Naive B cell (primary cell): Measurements from ENCODE around the gene LILRB4. TPM values are rescaled to one million over a fixed set of nuclear protein-coding genes. Genes with fewer than 3 reads are reported as not detected.
"Not testable (repeated sequence)": the region's sequence is repeated elsewhere in the genome, so short reads cannot be mapped to it uniquely, and the experiment has no call there.

Experiments
- ATAC-seq, 2 donors: fragments of 150-1000 bp; cut with Tn5 transposase; 2 replicates each; pipeline ENCODE4 v1.10.0; 2021; ENCODE audit warnings: low read depth in 2 of 2, mild to moderate bottlenecking in 2 of 2, moderate library complexity in 2 of 2
- DNase-seq: peaks from one replicate; pipeline ENCODE4 v3.0.0; 2022
- H3K27ac Mint-ChIP-seq, 6 donors: one replicate each; pipeline ENCODE4 v1.8.0; 2020 to 2022; ENCODE audit warnings: mild to moderate bottlenecking in 6 of 6, mixed read lengths in 6 of 6, moderate library complexity in 5 of 6, inconsistent platforms in 2 of 6
- H3K27me3 Mint-ChIP-seq, 3 donors: one replicate each; pipeline ENCODE4 v1.8.0; 2021 to 2022; ENCODE audit warnings: mixed read lengths in 3 of 3, mild to moderate bottlenecking in 1 of 3
- H3K36me3 Mint-ChIP-seq, 2 donors: one replicate each; pipeline ENCODE4 v1.8.0; 2020 to 2022; ENCODE audit warnings: mixed read lengths in 2 of 2, inconsistent platforms in 1 of 2, mild to moderate bottlenecking in 1 of 2
- H3K4me1 Mint-ChIP-seq, 3 donors: one replicate each; pipeline ENCODE4 v1.8.0; 2020 to 2022; ENCODE audit warnings: mixed read lengths in 3 of 3, inconsistent platforms in 1 of 3, mild to moderate bottlenecking in 1 of 3, moderate library complexity in 1 of 3
- H3K4me3 Mint-ChIP-seq, 8 donors: one replicate each; pipeline ENCODE4 v1.8.0; 2020 to 2022; ENCODE audit warnings: mild to moderate bottlenecking in 8 of 8, mixed read lengths in 8 of 8, moderate library complexity in 8 of 8, inconsistent platforms in 2 of 8
- H3K9me3 Mint-ChIP-seq, 7 donors: one replicate each; pipeline ENCODE4 v1.8.0; 2020 to 2022; ENCODE audit warnings: mixed read lengths in 7 of 7, mild to moderate bottlenecking in 5 of 7, inconsistent platforms in 2 of 7, moderate library complexity in 1 of 7
- polyA plus RNA-seq, 6 donors: library from polyadenylated mRNA; unstranded; fragments of 300-500 nt; fragmentation: Illumina TruSeq; gene quantifications; one replicate each; pipeline ENCODE4 v1.2.3, GENCODE V29; 2021; ENCODE audit warnings: low read depth in 6 of 6

The LILRB4 gene
- polyA plus RNA-seq, result under 1 TPM in 2 of 6 donors, not detected in 4; 0.16 to 0.48 TPM

DNA sequence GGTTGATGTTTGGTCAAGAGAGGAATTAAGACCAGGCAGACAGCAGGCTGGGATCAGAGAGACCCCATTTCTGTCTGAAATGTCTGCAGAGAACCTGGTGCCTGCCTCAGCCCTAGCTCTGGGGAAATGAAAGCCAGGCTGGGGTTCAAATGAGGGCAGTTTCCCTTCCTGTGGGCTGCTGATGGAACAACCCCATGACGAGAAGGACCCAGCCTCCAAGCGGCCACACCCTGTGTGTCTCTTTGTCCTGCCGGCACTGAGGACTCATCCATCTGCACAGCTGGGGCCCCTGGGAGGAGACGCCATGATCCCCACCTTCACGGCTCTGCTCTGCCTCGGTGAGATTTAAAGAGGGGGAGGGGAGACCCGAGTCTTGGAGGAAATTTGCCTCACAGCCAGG, at the start of gene LILRB4:
Gene LILRB4, plus strand, starts transcription at position 256 of the 400 bp plus-strand sequence. Its CDS starts 49 bp downstream, at position 305.
- peak in 1 of 2 donors; percentile 40 for ATAC-seq

DNA sequence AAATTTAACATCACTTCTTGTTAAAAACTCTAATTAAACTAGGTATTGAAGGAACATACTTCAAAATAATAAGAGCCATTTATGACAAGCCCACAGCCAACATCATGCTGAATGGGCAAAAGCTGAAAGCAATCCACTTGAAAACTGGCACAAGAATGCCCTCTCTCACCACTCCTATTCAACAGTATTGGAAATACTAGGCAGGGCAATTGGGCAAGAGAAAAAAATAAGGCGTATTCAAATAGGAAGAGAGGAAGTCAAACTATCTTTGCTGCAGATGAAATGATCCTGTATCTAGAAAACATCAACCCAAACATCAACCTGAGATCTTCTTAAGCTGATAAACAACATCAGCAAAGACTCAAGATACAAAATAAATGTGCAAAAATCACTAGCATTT, 48.1 kb upstream of the LILRB4 start:
- DNase-seq (no peak), ATAC-seq (no peak)
- peaks cover 0 to 4% (median 0%) of the 10 kb centered on the region in 7 donors for H3K9me3 Mint-ChIP-seq
- peak overlapping the region in 7 of 8 donors; percentile 10 to 98 (median 36) for H3K4me3 Mint-ChIP-seq
- H3K27me3 Mint-ChIP-seq, result no peaks in the 10 kb centered on the region
- H3K4me1 Mint-ChIP-seq, result peaks cover 62 to 72% (median 64%) of the 10 kb centered on the region in 3 donors
- H3K27ac Mint-ChIP-seq, result peak overlapping the region in 3 of 6 donors; percentile 77 to 79 (median 78)
- H3K36me3 Mint-ChIP-seq, result no peaks in the 10 kb centered on the region

More for the DNA sequence above, at the start of gene LILRB4:
- Mint-ChIP-seq H3K27ac (peak within 1 kb of the TSS in 5 of 6 donors; percentile 23 to 80 (median 51)), H3K4me3 (peak within 1 kb of the TSS; percentile 1 to 83 (median 60)), H3K36me3 (peaks cover 0 to under 1% of the 10 kb centered on the region in 2 donors), H3K27me3 (peaks cover 0 to 15% (median 0%) of the 10 kb centered on the region in 3 donors), H3K9me3 (peaks cover 0 to 9% (median 4%) of the 10 kb centered on the region in 7 donors), H3K4me1 (peaks cover 21 to 36% (median 34%) of the 10 kb centered on the region in 3 donors)
- DNase-seq, result no peak

DNA sequence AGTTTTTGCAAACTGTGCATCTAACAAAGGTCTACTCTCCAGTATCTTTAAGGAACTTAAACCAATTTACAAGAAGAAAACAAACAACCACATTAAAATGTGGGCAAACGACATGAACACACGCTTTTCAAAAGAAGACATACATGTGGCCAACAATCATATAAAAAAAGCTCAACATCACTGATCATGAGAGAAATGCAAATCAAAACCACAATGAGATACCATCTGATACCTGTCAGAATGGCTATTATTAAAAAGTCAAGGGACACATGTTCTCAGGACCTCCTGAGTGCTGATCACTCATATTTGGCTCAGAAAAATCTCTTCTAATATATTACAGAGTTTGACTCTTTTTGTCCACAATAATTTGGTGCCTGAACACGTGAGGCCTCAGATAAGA, 46.7 kb upstream of the LILRB4 start:
- H3K27ac Mint-ChIP-seq, result peak overlapping the region; percentile 90 to 99 (median 98)
- H3K27me3 Mint-ChIP-seq, result no peaks in the 10 kb centered on the region
- peak overlapping the region; percentile 90 to 100 (median 96) for H3K4me3 Mint-ChIP-seq
- DNase-seq (peak; percentile 59), ATAC-seq (peak; percentile 66 to 70)
- peaks cover 0 to 4% (median 0%) of the 10 kb centered on the region in 7 donors for H3K9me3 Mint-ChIP-seq
- no peaks in the 10 kb centered on the region for H3K36me3 Mint-ChIP-seq
- peaks cover 62 to 79% (median 66%) of the 10 kb centered on the region in 3 donors for H3K4me1 Mint-ChIP-seq

DNA sequence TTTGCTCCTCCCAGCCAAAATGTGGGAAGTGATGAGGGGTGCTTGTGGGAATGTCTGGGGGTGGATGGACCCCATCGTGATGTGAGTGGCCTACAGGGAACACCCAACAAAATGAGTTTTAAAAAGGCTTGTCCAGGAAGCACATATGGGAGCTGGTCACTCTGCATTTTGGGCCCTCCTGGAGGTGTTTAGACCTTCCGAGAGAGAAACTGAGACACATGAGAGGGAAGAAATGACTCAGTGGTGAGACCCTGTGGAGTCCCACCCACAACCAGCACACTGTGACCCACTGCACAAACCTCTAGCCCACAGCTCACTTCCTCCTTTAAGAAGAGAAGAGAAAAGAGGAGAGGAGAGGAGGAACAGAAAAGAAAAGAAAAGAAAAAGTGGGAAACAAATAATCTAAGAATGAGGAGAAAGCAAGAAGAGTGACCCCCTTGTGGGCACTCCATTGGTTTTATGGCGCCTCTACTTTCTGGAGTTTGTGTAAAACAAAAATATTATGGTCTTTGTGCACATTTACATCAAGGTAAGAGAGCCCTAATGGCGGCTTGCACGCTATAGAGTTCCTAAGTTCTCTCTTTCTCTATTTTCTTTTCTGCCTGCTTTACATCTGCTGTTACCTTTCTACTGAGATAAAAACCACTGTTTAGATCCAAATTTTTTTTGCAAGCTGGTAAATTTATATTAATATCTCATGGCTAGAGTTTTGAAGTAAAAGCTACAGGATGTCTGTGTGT, 45.8 kb upstream of the LILRB4 start:
- peak overlapping the region; percentile 90 to 99 (median 98) for H3K27ac Mint-ChIP-seq
- peak; percentile 51 for DNase-seq
- ATAC-seq, result peak; percentile 67 to 72
- H3K4me3 Mint-ChIP-seq, result peak overlapping the region; percentile 90 to 100 (median 96)
- H3K9me3 Mint-ChIP-seq, result peaks cover 0 to 4% (median 0%) of the 10 kb centered on the region in 7 donors
- H3K4me1 Mint-ChIP-seq, result peaks cover 62 to 80% (median 69%) of the 10 kb centered on the region in 3 donors
- H3K27me3 Mint-ChIP-seq, result no peaks in the 10 kb centered on the region
- H3K36me3 Mint-ChIP-seq, result peaks cover 0 to 7% of the 10 kb centered on the region in 2 donors

DNA sequence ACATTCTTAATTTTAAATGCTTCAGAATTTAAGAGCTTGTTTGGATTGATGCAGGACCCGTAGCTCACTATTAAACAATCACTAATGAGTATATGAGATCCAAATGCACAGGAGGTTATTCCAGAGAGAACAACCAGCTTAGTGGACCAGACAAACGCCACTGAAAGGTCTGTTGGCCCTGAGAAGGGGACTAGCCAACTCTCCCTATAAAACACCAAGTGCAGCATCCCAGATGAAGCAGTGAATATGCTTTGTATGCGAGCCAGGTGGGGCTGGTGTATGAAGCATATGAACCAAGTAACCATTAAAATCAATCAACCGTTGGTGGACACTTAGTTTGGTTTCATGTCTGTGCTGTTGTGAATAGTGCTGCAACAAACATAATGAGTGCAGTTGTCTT, 42.3 kb upstream of the LILRB4 start:
- H3K36me3 Mint-ChIP-seq, result peaks cover 0 to 9% of the 10 kb centered on the region in 2 donors
- ATAC-seq, result no peak
- DNase-seq, result no peak
- no peaks in the 10 kb centered on the region for H3K27me3 Mint-ChIP-seq
- H3K4me1 Mint-ChIP-seq, result peaks cover 55 to 82% (median 73%) of the 10 kb centered on the region in 3 donors
- H3K27ac Mint-ChIP-seq, result peak overlapping the region in 4 of 6 donors; percentile 49 to 78 (median 74)
- H3K4me3 Mint-ChIP-seq, result peak overlapping the region; percentile 21 to 95 (median 74)
- H3K9me3 Mint-ChIP-seq, result peaks cover 0 to 2% (median 0%) of the 10 kb centered on the region in 7 donors

DNA sequence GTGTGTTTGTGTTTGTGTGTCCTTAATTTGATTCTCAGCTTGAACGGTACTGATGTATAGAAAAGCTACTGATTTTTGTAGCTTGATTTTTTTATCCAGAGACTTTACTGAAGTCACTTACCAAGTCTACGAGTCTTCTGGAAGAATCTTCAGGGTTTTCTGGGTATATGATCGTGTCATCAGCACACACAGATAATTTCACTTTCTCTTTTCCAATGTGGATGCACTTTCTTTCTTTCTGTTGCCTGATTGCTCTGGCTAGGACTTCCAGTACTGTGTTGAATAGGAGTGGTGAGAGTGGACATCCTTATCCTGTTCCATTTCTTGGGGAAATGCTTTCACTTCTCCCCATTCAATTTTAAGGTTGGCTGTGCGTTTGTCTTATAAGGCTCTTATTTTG, 40.4 kb upstream of the LILRB4 start:
- Mint-ChIP-seq H3K9me3 (peaks cover 0 to 4% (median 0%) of the 10 kb centered on the region in 7 donors), H3K27me3 (no peaks in the 10 kb centered on the region)

DNA sequence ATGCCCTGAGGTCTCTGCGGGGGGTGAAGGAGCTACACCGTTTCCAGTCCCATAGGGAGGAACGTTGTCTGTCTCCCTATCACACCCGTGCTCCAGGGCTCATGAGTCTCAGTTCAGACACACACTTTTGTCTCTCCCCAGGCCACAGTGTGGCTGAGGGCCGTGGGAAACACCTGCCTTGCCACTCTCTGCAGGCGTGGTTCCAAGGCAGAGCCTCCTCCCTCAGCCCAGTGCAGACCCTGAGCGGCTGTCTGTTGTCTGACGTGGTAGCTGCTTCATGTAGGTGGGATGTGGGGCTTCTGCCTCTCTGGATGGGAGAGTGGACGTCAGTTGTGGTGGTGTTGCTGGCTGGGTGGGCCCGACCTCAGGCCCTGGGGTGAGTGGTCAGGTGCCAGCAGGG, 38.6 kb upstream of the LILRB4 start:
- not testable (repeated sequence) for H3K9me3 Mint-ChIP-seq, H3K27me3 Mint-ChIP-seq
- Mint-ChIP-seq H3K36me3 (peaks cover 23 to 27% of the 10 kb centered on the region in 2 donors), H3K4me1 (peaks cover 63 to 92% (median 86%) of the 10 kb centered on the region in 3 donors), H3K4me3 (peak overlapping the region; percentile 78 to 95 (median 86)), H3K27ac (peak overlapping the region; percentile 85 to 98 (median 97))
- ATAC-seq (peak; percentile 53 to 62), DNase-seq (peak; percentile 37)

More for the DNA sequence above, 40.4 kb upstream of the LILRB4 start:
- no peak for ATAC-seq
- Mint-ChIP-seq H3K27ac (peak overlapping the region; percentile 72 to 97 (median 86)), H3K36me3 (peaks cover 11 to 22% of the 10 kb centered on the region in 2 donors), H3K4me3 (peak overlapping the region; percentile 64 to 95 (median 80)), H3K4me1 (peaks cover 53 to 83% (median 72%) of the 10 kb centered on the region in 3 donors)
- no peak for DNase-seq

DNA sequence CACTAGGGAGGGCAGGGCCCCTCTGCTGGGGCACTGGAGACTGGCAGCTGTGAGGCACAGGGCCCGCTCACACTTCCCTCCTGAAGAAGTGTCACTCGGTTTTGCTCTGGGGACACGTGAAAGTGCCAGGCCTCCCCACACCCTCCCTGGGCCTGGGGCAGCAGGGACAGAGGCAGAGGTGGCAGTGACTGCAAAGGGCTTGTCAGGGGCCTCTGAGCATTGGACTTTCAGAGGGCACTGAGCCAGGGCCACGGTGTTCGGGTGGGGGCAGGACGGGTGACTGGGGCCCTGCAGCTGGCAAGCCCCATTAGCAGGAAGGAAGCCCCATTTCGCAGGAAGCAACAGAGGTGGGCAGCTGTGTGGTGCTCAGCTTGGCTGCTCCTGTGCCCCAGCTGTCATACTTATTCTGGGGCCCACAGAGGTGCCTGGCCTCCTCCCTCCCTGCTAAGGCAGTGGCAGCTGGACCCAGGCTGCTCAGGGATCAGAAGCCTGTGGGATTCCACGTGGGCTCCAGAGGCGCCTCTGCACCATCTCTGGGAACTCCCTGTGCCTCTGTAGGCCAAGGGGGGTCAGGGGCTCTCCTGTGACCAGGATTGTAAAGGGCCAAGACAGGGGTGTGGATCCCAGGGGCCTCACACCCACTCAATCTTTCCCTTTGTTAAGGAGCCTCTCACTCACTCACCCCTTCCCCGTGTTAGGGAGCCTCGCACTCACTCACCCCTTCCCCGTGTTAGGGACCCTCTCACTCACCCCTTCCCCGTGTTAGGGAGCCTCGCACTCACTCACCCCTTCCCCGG, 37.7 kb upstream of the LILRB4 start:
- Mint-ChIP-seq H3K4me1 (peaks cover 70 to 97% (median 90%) of the 10 kb centered on the region in 3 donors), H3K36me3 (peaks cover 27 to 29% of the 10 kb centered on the region in 2 donors), H3K4me3 (peak overlapping the region; percentile 78 to 95 (median 86)), H3K27ac (peak overlapping the region; percentile 92 to 98 (median 97))
- ATAC-seq, result peak; percentile 82 to 84
- H3K27me3 Mint-ChIP-seq, H3K9me3 Mint-ChIP-seq: not testable (repeated sequence)
- peak; percentile 64 for DNase-seq

DNA sequence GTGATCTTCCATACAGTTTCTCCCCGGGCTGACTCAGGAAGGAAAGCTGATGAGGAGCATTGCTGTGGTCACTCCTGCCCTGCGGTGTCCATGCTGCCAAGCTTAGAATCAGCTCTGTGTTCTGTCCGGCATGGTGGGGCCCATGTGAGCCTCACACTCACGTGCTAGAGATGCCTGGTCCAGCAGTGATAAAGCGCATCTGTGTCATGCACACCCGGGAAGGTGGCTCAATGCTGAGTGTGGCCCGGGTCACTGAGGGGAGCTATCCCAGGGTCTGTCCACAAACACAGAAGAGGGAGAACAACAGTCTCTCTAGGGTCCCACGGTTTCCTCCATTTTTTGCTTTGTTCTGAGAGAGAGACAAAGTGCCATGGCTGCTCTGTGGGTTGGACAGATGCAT, 36.0 kb upstream of the LILRB4 start:
- peaks cover 22 to 32% of the 10 kb centered on the region in 2 donors for H3K36me3 Mint-ChIP-seq
- DNase-seq (no peak), ATAC-seq (no peak)
- peak overlapping the region in 4 of 8 donors; percentile 2 to 72 (median 48) for H3K4me3 Mint-ChIP-seq
- H3K9me3 Mint-ChIP-seq, result peaks cover 0 to 5% (median 0%) of the 10 kb centered on the region in 7 donors
- peaks cover 74 to 98% (median 97%) of the 10 kb centered on the region in 3 donors for H3K4me1 Mint-ChIP-seq
- H3K27ac Mint-ChIP-seq, result peak overlapping the region; percentile 88 to 97 (median 92)
- H3K27me3 Mint-ChIP-seq, result no peaks in the 10 kb centered on the region

DNA sequence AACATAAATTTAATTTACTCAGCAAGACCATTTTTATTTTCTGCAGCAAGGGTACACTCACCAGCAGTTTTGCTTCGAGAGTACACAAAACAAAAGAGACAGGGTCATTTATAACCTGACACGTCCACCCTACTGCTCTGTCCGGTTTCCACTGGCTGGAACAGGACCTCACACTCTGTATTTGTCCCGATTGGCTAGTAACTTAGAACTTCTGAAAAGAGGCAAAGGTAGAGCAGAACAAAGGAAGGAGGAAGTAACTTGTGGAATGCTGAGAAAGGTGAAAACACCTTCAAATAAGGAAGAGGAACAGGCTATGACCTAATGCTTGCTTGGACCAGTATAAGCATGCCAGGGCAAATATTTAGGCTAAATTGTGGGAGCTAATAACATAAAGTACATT, 34.9 kb upstream of the LILRB4 start:
- not testable (repeated sequence) for H3K9me3 Mint-ChIP-seq, H3K27me3 Mint-ChIP-seq, DNase-seq, ATAC-seq
- Mint-ChIP-seq H3K4me3 (peak overlapping the region in 5 of 8 donors; percentile 30 to 65 (median 51)), H3K4me1 (peaks cover 66 to 94% (median 91%) of the 10 kb centered on the region in 3 donors), H3K36me3 (peaks cover 18 to 32% of the 10 kb centered on the region in 2 donors), H3K27ac (peak overlapping the region; percentile 61 to 94 (median 88))

DNA sequence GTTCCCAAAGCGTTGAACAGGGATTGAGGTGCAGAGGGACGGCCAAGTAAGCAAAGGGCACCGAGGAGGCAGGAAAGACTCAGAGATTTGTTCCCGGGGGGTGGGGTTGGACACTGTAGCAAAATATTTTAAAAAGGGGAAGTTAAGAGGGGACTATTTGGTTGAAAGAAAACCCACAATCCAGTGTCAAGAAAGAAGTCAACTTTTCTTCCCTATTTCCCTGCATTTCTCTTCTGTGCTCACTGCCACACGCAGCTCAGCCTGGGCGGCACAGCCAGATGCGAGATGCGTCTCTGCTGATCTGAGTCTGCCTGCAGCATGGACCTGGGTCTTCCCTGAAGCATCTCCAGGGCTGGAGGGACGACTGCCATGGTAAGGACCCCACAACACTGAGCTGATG, 32.5 kb upstream of the LILRB4 start, which contains the start of gene LILRB1:
Gene LILRB1, plus strand, starts transcription at position 223 of the 400 bp plus-strand sequence. CDS start 590 bp downstream, outside the sequence.
- H3K27me3 Mint-ChIP-seq, result not testable (repeated sequence)
- Mint-ChIP-seq H3K4me1 (peaks cover 56 to 70% (median 69%) of the 10 kb centered on the region in 3 donors), H3K27ac (peak within 1 kb of the TSS; percentile 85 to 95 (median 92))

DNA sequence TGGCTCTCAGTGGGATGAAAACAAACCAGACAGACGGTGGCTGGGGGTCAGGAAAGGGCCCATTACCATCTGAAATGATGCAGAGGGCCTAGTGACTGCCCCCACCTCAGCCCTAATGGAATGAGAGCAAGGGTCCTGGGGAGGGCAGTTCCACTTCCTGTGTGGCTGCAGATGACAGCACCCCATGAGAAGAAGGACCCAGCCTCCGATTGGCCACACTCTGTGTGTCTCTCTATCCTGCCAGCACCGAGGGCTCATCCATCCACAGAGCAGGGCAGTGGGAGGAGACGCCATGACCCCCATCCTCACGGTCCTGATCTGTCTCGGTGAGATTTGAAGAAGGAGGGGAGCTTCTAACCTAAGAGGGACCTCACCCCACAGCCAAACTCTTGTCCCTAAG, 32.0 kb upstream of the LILRB4 start:
- H3K27me3 Mint-ChIP-seq, result no peaks in the 10 kb centered on the region
- peak in 1 of 2 donors; percentile 9 for ATAC-seq
- H3K9me3 Mint-ChIP-seq, result peaks cover 0 to 5% (median 0%) of the 10 kb centered on the region in 7 donors
- H3K4me3 Mint-ChIP-seq, result peak overlapping the region in 7 of 8 donors; percentile 83 to 97 (median 91)
- peaks cover 51 to 65% (median 64%) of the 10 kb centered on the region in 3 donors for H3K4me1 Mint-ChIP-seq
- H3K36me3 Mint-ChIP-seq, result peaks cover 18 to 32% of the 10 kb centered on the region in 2 donors
- DNase-seq, result no peak
- H3K27ac Mint-ChIP-seq, result peak overlapping the region; percentile 85 to 95 (median 92)

More for the DNA sequence above, 32.5 kb upstream of the LILRB4 start, which contains the start of gene LILRB1:
- H3K36me3 Mint-ChIP-seq, result peaks cover 18 to 32% of the 10 kb centered on the region in 2 donors
- H3K4me3 Mint-ChIP-seq, result peak within 1 kb of the TSS; percentile 60 to 97 (median 90)
- not testable (repeated sequence) for H3K9me3 Mint-ChIP-seq
- peak; percentile 39 for DNase-seq
- ATAC-seq, result peak; percentile 79 to 86
